ENCODE results near the gene AFTPH. TPM values are rescaled to one million over a fixed set of nuclear protein-coding genes. Genes with fewer than 3 reads are reported as not detected.

The AFTPH gene
- total and polyA plus RNA-seq, 9 of the 15 experiments (the other 6 are each of a cell fraction or from before 2014, with no cell fraction given), result 8.0 to 26.2 (median 13.8) TPM

DNA sequence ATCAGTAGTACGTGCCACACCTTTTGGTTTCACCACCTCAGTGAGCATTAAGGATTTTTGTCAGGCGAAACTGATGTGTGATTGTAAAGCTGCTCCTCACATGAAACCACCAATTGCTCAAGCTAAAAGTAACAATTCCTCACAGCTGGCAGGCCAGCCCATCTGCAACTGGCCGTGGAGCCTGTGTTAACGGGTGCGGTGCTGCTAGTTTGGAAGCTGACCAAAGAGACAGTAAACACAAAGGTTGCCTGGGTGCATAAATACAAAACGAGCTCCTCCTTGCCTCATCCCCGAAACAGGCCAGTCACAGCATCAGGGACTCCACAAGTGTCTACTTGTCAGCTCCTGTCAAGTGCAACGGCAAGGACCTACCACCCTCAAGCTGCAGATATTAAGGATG is 38.2 kb upstream of the AFTPH start:
- in situ Hi-C loops (cut with MboI), result loop anchor here (5.0 to 10.0 kb wide), 2 partner anchors 154 to 431 kb away; no protein-coding TSS in a partner anchor
- POLR2A ChIA-PET, result interaction anchor here (0.7 kb wide), 2 partner anchors 123 to 258 kb away, joined by 3 read pairs; no protein-coding TSS in a partner anchor

More for the DNA sequence above, 38.2 kb upstream of the AFTPH start:
- no peaks in the 10 kb centered on the region for H3K4me1 ChIP-seq (replicated peaks in 1 of 2; ENCODE audit: control insufficient read depth in 2 of 2, insufficient read depth in 2 of 2, low read length in 2 of 2)
- H3K79me2 ChIP-seq (ENCODE audit: control insufficient read depth, insufficient read depth, low read length), result no peaks in the 10 kb centered on the region
- no peaks in the 10 kb centered on the region for H3K9me1 ChIP-seq (ENCODE audit: control insufficient read depth, insufficient read depth, low read length)
- H2AFZ ChIP-seq (ENCODE audit: low read depth, low read length), result no peak overlapping the region
- H3K4me2 ChIP-seq (ENCODE audit: insufficient read depth, low read length), result no peak overlapping the region
- peaks cover 13 to 53% of the 10 kb centered on the region in 2 experiments for H3K27me3 ChIP-seq (ENCODE audit: control insufficient read depth in 2 of 2, insufficient read depth in 2 of 2, low read length in 2 of 2)
- DNase-seq (ENCODE audit: extremely low read depth in 1 of 4, low spot score in 3 of 4) (no peak), ATAC-seq (no peak), FAIRE-seq (no peak)
- H3K27ac ChIP-seq (ENCODE audit: extremely low read depth, low read depth, low read length), result no peak overlapping the region
- no peak for TF ChIP-seq NFIC (IDR thresholded peaks at IDR 0.05)
- no peak for TF ChIP-seq NR2C2 (CRISPR knock-in tag; IDR thresholded peaks at IDR 0.05)
- TF ChIP-seq NR2C2 (tag; IDR thresholded peaks at IDR 0.05), result no peak
- no peak for TF ChIP-seq NONO (IDR thresholded peaks at IDR 0.05; ENCODE audit: low read depth in 2 of 2, low read length in 1 of 2)
- no peak for TF ChIP-seq TRIM24 (IDR thresholded peaks at IDR 0.05)
- no peak for TF ChIP-seq CAMTA2 (CRISPR knock-in tag; conservative IDR thresholded peaks at IDR 0.05)
- TF ChIP-seq ADNP (tag; IDR thresholded peaks at IDR 0.05), result no peak
- TF ChIP-seq JUNB (CRISPR knock-in tag; conservative IDR thresholded peaks at IDR 0.05), result no peak
- TF ChIP-seq, protein P1, sequence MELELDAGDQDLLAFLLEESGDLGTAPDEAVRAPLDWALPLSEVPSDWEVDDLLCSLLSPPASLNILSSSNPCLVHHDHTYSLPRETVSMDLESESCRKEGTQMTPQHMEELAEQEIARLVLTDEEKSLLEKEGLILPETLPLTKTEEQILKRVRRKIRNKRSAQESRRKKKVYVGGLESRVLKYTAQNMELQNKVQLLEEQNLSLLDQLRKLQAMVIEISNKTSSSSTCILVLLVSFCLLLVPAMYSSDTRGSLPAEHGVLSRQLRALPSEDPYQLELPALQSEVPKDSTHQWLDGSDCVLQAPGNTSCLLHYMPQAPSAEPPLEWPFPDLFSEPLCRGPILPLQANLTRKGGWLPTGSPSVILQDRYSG (tag; conservative IDR thresholded peaks at IDR 0.05; ENCODE audit: low read depth), result no peak
- no peak for TF ChIP-seq ZNF282 (CRISPR knock-in tag; IDR thresholded peaks at IDR 0.05)
- BruUV-seq (replicated peaks), result no TSS peak
- WGBS (ENCODE audit: insufficient coverage, low coverage, missing lambda C conversion rate), result 3% methylated on average over 8 of the region's 8 CpGs
- intact Hi-C loops (cut with micrococcal nuclease), result no loop called here
- no peak overlapping the region for H3K9ac ChIP-seq (ENCODE audit: insufficient read depth in 1 of 2, low read depth in 2 of 2, low read length in 2 of 2)
- H3K36me3 ChIP-seq (ENCODE audit: control insufficient read depth, insufficient read depth, low read length), result no peaks in the 10 kb centered on the region
- CTCF ChIA-PET (ENCODE audit: low intra/inter-chr PET ratio), result interaction anchor here (0.5 to 1.2 kb wide), 2 partner anchors 134 to 436 kb away, joined by 4 read pairs; no protein-coding TSS in a partner anchor
- H3K9me3 ChIP-seq (replicated peaks; ENCODE audit: control insufficient read depth, insufficient read depth, low read depth, low read length), result no peaks in the 10 kb centered on the region
- H4K20me1 ChIP-seq (replicated peaks; ENCODE audit: control insufficient read depth, insufficient read depth, low read length), result peaks cover 6% of the 10 kb centered on the region; the same call in 1 of the 2 replicates
- H3K4me3 ChIP-seq, result no peak overlapping the region

Measured in K562 (cell line).